HFFc6 (cell line): ENCODE data around the gene TFEB. TPM values are rescaled to one million over a fixed set of nuclear protein-coding genes. Genes with fewer than 3 reads are reported as not detected.

ENCODE experiments used
- DNase-seq: peaks from one replicate; pipeline ENCODE4 v3.0.0-alpha.2; 2018
- H3K27ac Mint-ChIP-seq: 2 replicates; pipeline ENCODE4 v1.8.0; 2020; ENCODE audit warnings: mild to moderate bottlenecking, mixed read lengths
- H3K27me3 Mint-ChIP-seq: 2 replicates; pipeline ENCODE4 v1.8.0; 2021; ENCODE audit warnings: mild to moderate bottlenecking, moderate library complexity, mixed read lengths; ENCODE audit not compliant: insufficient read depth
- H3K36me3 Mint-ChIP-seq: 2 replicates; pipeline ENCODE4 v1.8.0; 2021; ENCODE audit warnings: low read depth, mixed read lengths
- H3K4me1 Mint-ChIP-seq: 2 replicates; pipeline ENCODE4 v1.8.0; 2020; ENCODE audit warnings: low read depth, mixed read lengths
- H3K4me3 Mint-ChIP-seq: 2 replicates; pipeline ENCODE4 v1.8.0; 2020; ENCODE audit warnings: mild to moderate bottlenecking, moderate library complexity, mixed read lengths
- H3K9me3 Mint-ChIP-seq: 2 replicates; pipeline ENCODE4 v1.8.0; 2020; ENCODE audit warnings: mild to moderate bottlenecking, mixed read lengths
- CTCF ChIP-seq: fragments of 200-600 bp; sonication (generic); IDR thresholded peaks from 2 replicates; pipeline ENCODE4 v1.5.0; 2021; ENCODE audit warnings: antibody characterized with exemption, mild to moderate bottlenecking
- total RNA-seq, 6 experiments: library from RNA; stranded (reverse); fragmentation: NEBNext Ultra II Directional; extraction: Animal tissue kit (Norgen Biotek cat#: 25700); gene quantifications; 2 replicates in 1 of 6; 3 replicates in 5 of 6; pipeline ENCODE4 v1.2.3, GENCODE V29; 2021

Gene TFEB
- total RNA-seq, 6 experiments from 2014 or later, result 8.7 to 14.2 (median 11.0) TPM

- H3K4me1 Mint-ChIP-seq, result peaks cover 35% of the 10 kb centered on the region
- H3K27ac Mint-ChIP-seq, result peak overlapping the region; percentile 90; the same call in 1 of the 2 replicates
- peak overlapping the region; percentile 93 for H3K4me3 Mint-ChIP-seq
- H3K27me3 Mint-ChIP-seq, result peaks cover 3% of the 10 kb centered on the region
- TF ChIP-seq CTCF, result no peak
- DNase-seq, result no peak
- no peaks in the 10 kb centered on the region for H3K36me3 Mint-ChIP-seq
- no peaks in the 10 kb centered on the region for H3K9me3 Mint-ChIP-seq
Observed at GRCh38 chr6:41732591-41733359, 2.6 kb downstream of the TFEB start.

- peak overlapping the region; percentile 93; the same call in 1 of the 2 replicates for H3K4me3 Mint-ChIP-seq
- no peak for TF ChIP-seq CTCF
- no peaks in the 10 kb centered on the region; the same call in 1 of the 2 replicates for H3K27me3 Mint-ChIP-seq
- no peaks in the 10 kb centered on the region for H3K9me3 Mint-ChIP-seq
- H3K4me1 Mint-ChIP-seq, result peaks cover 35% of the 10 kb centered on the region
- DNase-seq, result no peak
- no peaks in the 10 kb centered on the region for H3K36me3 Mint-ChIP-seq
- no peak overlapping the region for H3K27ac Mint-ChIP-seq
Observed at GRCh38 chr6:41732149-41732548, 3.3 kb downstream of the TFEB start.

GRCh38 chr6:41731561-41732086 lies 3.8 kb downstream of the TFEB start:
- Mint-ChIP-seq H3K27ac (no peak overlapping the region), H3K9me3 (no peaks in the 10 kb centered on the region), H3K4me1 (peaks cover 35% of the 10 kb centered on the region), H3K36me3 (no peaks in the 10 kb centered on the region), H3K27me3 (no peaks in the 10 kb centered on the region; the same call in 1 of the 2 replicates), H3K4me3 (no peak overlapping the region)
- no peak for DNase-seq
- TF ChIP-seq CTCF, result no peak

- Mint-ChIP-seq H3K36me3 (no peaks in the 10 kb centered on the region), H3K4me3 (0 out of 2 replicates have a peak overlapping the region, but pooled peaks have one; percentile 8), H3K27ac (peak overlapping the region; percentile 52), H3K27me3 (no peaks in the 10 kb centered on the region), H3K9me3 (no peaks in the 10 kb centered on the region), H3K4me1 (peaks cover 35% of the 10 kb centered on the region)
- peak; percentile 23 for DNase-seq
- TF ChIP-seq CTCF, result no peak
Observed at GRCh38 chr6:41730531-41731436, 4.6 kb downstream of the TFEB start.

- no peak overlapping the region for H3K27ac Mint-ChIP-seq
- no peaks in the 10 kb centered on the region for H3K9me3 Mint-ChIP-seq
- H3K27me3 Mint-ChIP-seq, result no peaks in the 10 kb centered on the region
- TF ChIP-seq CTCF, result no peak
- peaks cover 46% of the 10 kb centered on the region for H3K4me1 Mint-ChIP-seq
- no peak overlapping the region for H3K4me3 Mint-ChIP-seq
- DNase-seq, result no peak
- no peaks in the 10 kb centered on the region for H3K36me3 Mint-ChIP-seq
Observed at GRCh38 chr6:41729624-41730023, 5.8 kb downstream of the TFEB start.
